ENCODE data around the gene RAC3. TPM values are rescaled to one million over a fixed set of nuclear protein-coding genes. Genes with fewer than 3 reads are reported as not detected.

The RAC3 gene
- total RNA-seq, 6 experiments from 2014 or later, result 3.4 to 9.0 (median 5.4) TPM

- intact Hi-C loops (cut with DNase I), result loop anchor here in 1 of 2 donors (10.0 kb wide), 1 partner anchor 47 kb away; the partner anchor contains the start of genes DCXR and RAC3
- no peak for DNase-seq
- no peak for ATAC-seq
- Histone ChIP-seq H3K4me1 (no peaks in the 10 kb centered on the region), H3K4me3 (no peak overlapping the region), H3K36me3 (peaks cover 11 to 91% (median 43%) of the 10 kb centered on the region in 4 donors), H3K27me3 (no peaks in the 10 kb centered on the region), H3K27ac (no peak overlapping the region), H3K9me3 (no peaks in the 10 kb centered on the region)
- TF ChIP-seq CTCF (IDR thresholded peaks at IDR 0.05) (no peak), POLR2A (IDR thresholded peaks at IDR 0.05) (no peak)
- WGBS (ENCODE audit: insufficient coverage, low coverage, low lambda C conversion rate, missing lambda C conversion rate), result no CpG with 5 or more reads among the region's 22 CpGs
Measured at GRCh38 chr17:82081966-82082365, 50.5 kb downstream of the RAC3 start.

GRCh38 chr17:82082456-82082855 is 51.0 kb downstream of the RAC3 start:
- TF ChIP-seq CTCF (IDR thresholded peaks at IDR 0.05) (no peak), POLR2A (IDR thresholded peaks at IDR 0.05) (no peak)
- H3K4me3 ChIP-seq, result no peak overlapping the region
- intact Hi-C loops (cut with DNase I), result loop anchor here in 1 of 2 donors (10.0 kb wide), 1 partner anchor 48 kb away; the partner anchor contains the start of genes DCXR and RAC3
- H3K27ac ChIP-seq, result no peak overlapping the region
- no peaks in the 10 kb centered on the region for H3K27me3 ChIP-seq
- WGBS (ENCODE audit: insufficient coverage, low coverage, low lambda C conversion rate, missing lambda C conversion rate), result no CpG with 5 or more reads among the region's 19 CpGs
- H3K4me1 ChIP-seq, result no peaks in the 10 kb centered on the region
- DNase-seq (no peak), ATAC-seq (no peak)
- H3K9me3 ChIP-seq, result no peaks in the 10 kb centered on the region
- H3K36me3 ChIP-seq, result peaks cover 12 to 96% (median 46%) of the 10 kb centered on the region in 4 donors

- WGBS (ENCODE audit: insufficient coverage, low coverage, low lambda C conversion rate, missing lambda C conversion rate), result 77% methylated on average over 4 of the region's 24 CpGs
- no peak for DNase-seq
Measured at GRCh38 chr17:82083009-82083408, 51.5 kb downstream of the RAC3 start.

More at GRCh38 chr17:82083009-82083408, 51.5 kb downstream of the RAC3 start:
- Histone ChIP-seq H3K4me3 (no peak overlapping the region), H3K4me1 (no peaks in the 10 kb centered on the region), H3K36me3 (peaks cover 12 to 98% (median 49%) of the 10 kb centered on the region in 4 donors), H3K27ac (no peak overlapping the region), H3K9me3 (no peaks in the 10 kb centered on the region), H3K27me3 (no peaks in the 10 kb centered on the region)
- intact Hi-C loops (cut with DNase I), result loop anchor here in 1 of 2 donors (10.0 kb wide), 1 partner anchor 48 kb away; the partner anchor contains the start of genes DCXR and RAC3
- ATAC-seq, result no peak
- TF ChIP-seq POLR2A (IDR thresholded peaks at IDR 0.05) (no peak), CTCF (IDR thresholded peaks at IDR 0.05) (no peak)

Other genes starting within 250 kb of the RAC3 start
- gene GCGR, start 227.5 kb upstream of the RAC3 start, total RNA-seq, result 100 to 1,000 TPM in 2 of 6 experiments, 10 to 100 TPM in 4; 39.5 to 146 (median 68.5) TPM
- 10 to 100 TPM; 19.0 to 32.6 (median 25.7) TPM for gene MCRIP1, start 198.4 kb upstream of the RAC3 start, total RNA-seq
- under 1 TPM in 3 of 6 experiments, not detected in 3; 0.27 to 0.62 (median 0.40) TPM for gene PPP1R27, start 196.6 kb upstream of the RAC3 start, total RNA-seq
- 1,000 to 10,000 TPM in 5 of 6 experiments, 100 to 1,000 TPM in 1; 856 to 5,039 (median 1,455) TPM for gene P4HB, start 171.1 kb upstream of the RAC3 start, total RNA-seq
- 100 to 1,000 TPM in 5 of 6 experiments, 10 to 100 TPM in 1; 92.4 to 162 (median 137) TPM for gene ARHGDIA, start 160.3 kb upstream of the RAC3 start, total RNA-seq
- 10 to 100 TPM; 11.6 to 20.3 (median 18.8) TPM for gene ALYREF, start 140.1 kb upstream of the RAC3 start, total RNA-seq
- 100 to 1,000 TPM in 1 of 6 experiments, 10 to 100 TPM in 5; 54.3 to 101 (median 73.3) TPM for gene ANAPC11, start 140.0 kb upstream of the RAC3 start, total RNA-seq
- 1 to 10 TPM in 2 of 6 experiments, under 1 TPM in 2, not detected in 2; 0.12 to 1.5 (median 0.87) TPM for gene NPB, start 129.4 kb upstream of the RAC3 start, total RNA-seq
- 100 to 1,000 TPM in 1 of 6 experiments, 10 to 100 TPM in 5; 63.5 to 103 (median 89.3) TPM for gene PCYT2, start 120.3 kb upstream of the RAC3 start, total RNA-seq
- 10 to 100 TPM in 4 of 6 experiments, 1 to 10 TPM in 2; 7.4 to 15.0 (median 12.2) TPM for gene SIRT7, start 113.5 kb upstream of the RAC3 start, total RNA-seq
- gene MAFG, start 103.9 kb upstream of the RAC3 start, total RNA-seq, result 10 to 100 TPM in 2 of 6 experiments, 1 to 10 TPM in 4; 7.4 to 12.9 (median 9.2) TPM
- 10 to 100 TPM in 1 of 6 experiments, 1 to 10 TPM in 5; 3.2 to 10.6 (median 5.1) TPM for gene PYCR1, start 94.4 kb upstream of the RAC3 start, total RNA-seq
- gene MYADML2, start 84.4 kb upstream of the RAC3 start, total RNA-seq, result not detected
- gene NOTUM, start 70.5 kb upstream of the RAC3 start, total RNA-seq, result 1 to 10 TPM; 1.2 to 7.6 (median 3.0) TPM
- gene ASPSCR1, start 54.0 kb upstream of the RAC3 start, total RNA-seq, result 10 to 100 TPM; 24.4 to 55.6 (median 32.9) TPM
- gene CENPX, start 8.8 kb upstream of the RAC3 start, total RNA-seq, result 10 to 100 TPM; 27.3 to 81.1 (median 47.8) TPM
- gene LRRC45, start 8.4 kb upstream of the RAC3 start, total RNA-seq, result 10 to 100 TPM in 3 of 6 experiments, 1 to 10 TPM in 3; 4.9 to 15.6 (median 11.9) TPM
- 1,000 to 10,000 TPM in 2 of 6 experiments, 100 to 1,000 TPM in 4; 389 to 1,607 (median 735) TPM for gene DCXR, start 6.0 kb downstream of the RAC3 start, total RNA-seq
- 10 to 100 TPM; 29.9 to 53.3 (median 43.7) TPM for gene RFNG, start 20.1 kb downstream of the RAC3 start, total RNA-seq
- gene GPS1, start 20.2 kb downstream of the RAC3 start, total RNA-seq, result 10 to 100 TPM; 46.5 to 93.5 (median 62.1) TPM
- gene DUS1L, start 34.1 kb downstream of the RAC3 start, total RNA-seq, result 100 to 1,000 TPM in 2 of 6 experiments, 10 to 100 TPM in 4; 61.8 to 115 (median 89.9) TPM
- gene FASN, start 66.6 kb downstream of the RAC3 start, total RNA-seq, result 100 to 1,000 TPM in 4 of 6 experiments, 10 to 100 TPM in 2; 76.5 to 290 (median 217) TPM
- gene CCDC57, start 181.2 kb downstream of the RAC3 start, total RNA-seq, result 10 to 100 TPM; 10.1 to 37.4 (median 17.2) TPM
- gene SLC16A3, start 197.4 kb downstream of the RAC3 start, total RNA-seq, result 10 to 100 TPM in 2 of 6 experiments, 1 to 10 TPM in 4; 4.1 to 34.0 (median 7.3) TPM
- gene CSNK1D, start 242.0 kb downstream of the RAC3 start, total RNA-seq, result 10 to 100 TPM; 32.7 to 73.0 (median 45.9) TPM

Data from right lobe of liver (tissue), 6 donors.